ENCODE measurements around the gene PLPPR4.

PLPPR4 gene

DNA sequence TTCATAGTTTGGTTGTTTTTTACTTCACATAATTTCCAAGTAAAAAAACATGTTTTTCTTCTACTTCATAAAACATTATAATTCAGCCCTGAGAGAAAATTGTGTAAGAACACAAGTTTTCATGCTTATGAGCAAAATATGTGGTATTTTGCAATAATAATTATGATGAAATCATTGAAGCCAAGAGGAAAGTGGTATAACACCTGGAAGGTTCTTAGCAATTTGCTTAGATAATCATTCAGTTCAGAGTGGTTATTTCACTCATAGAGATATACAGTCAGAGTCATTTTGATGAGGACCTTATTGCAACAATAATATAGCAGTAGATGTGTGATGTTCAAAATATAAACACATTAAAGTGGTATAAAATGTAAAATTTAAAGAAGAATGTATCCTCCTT lies 94.5 kb downstream of the PLPPR4 start:
- Histone ChIP-seq H3K23ac (ENCODE audit: low read depth, low read length, poor library complexity) (no peak overlapping the region), H2BK5ac (ENCODE audit: low read length) (no peak overlapping the region), H3K9ac (ENCODE audit: low read depth, low read length, poor library complexity) (no peak overlapping the region), H4K8ac (ENCODE audit: low read depth, low read length) (no peak overlapping the region), H3K4me3 (ENCODE audit: low read length in 2 of 2) (no peak overlapping the region), H2AFZ (ENCODE audit: low read length) (no peak overlapping the region), H2AK5ac (ENCODE audit: low read depth, low read length) (no peak overlapping the region), H2BK15ac (ENCODE audit: low read length) (no peak overlapping the region), H3K27me3 (ENCODE audit: control insufficient read depth in 3 of 3, insufficient read depth in 3 of 3, low read depth in 1 of 3, low read length in 3 of 3) (no peaks in the 10 kb centered on the region), H3K18ac (ENCODE audit: low read length) (no peak overlapping the region), H2BK12ac (ENCODE audit: low read length) (no peak overlapping the region), H3K9me3 (replicated peaks in 1 of 2; ENCODE audit: control insufficient read depth in 2 of 2, insufficient read depth in 1 of 2, low read depth in 1 of 2, low read length in 2 of 2) (no peaks in the 10 kb centered on the region), H2BK120ac (ENCODE audit: low read depth, low read length) (no peak overlapping the region), H3K36me3 (replicated peaks in 1 of 2; ENCODE audit: control insufficient read depth in 2 of 2, insufficient read depth in 2 of 2, low read length in 2 of 2) (no peaks in the 10 kb centered on the region), H3K4ac (ENCODE audit: low read length) (no peak overlapping the region), H3K14ac (ENCODE audit: low read length) (no peak overlapping the region), H3K4me2 (ENCODE audit: insufficient read depth, low read length, poor library complexity, severe bottlenecking) (no peak overlapping the region), H3K27ac (replicated peaks; ENCODE audit: low read length) (no peak overlapping the region), H3K79me1 (ENCODE audit: low read depth, low read length) (no peaks in the 10 kb centered on the region), H3K4me1 (ENCODE audit: control insufficient read depth in 2 of 2, insufficient read depth in 1 of 2, low read depth in 1 of 2, low read length in 2 of 2) (no peaks in the 10 kb centered on the region), H4K91ac (ENCODE audit: low read depth, low read length, poor library complexity) (no peak overlapping the region)
- no peak for DNase-seq (ENCODE audit: low spot score)

Measured in neuronal stem cell (in vitro differentiated cells).